ENCODE data around the gene INHBB.

INHBB gene

GRCh38 chr2:120334068-120334467 is 11.9 kb upstream of the INHBB start:
- no peaks in the 10 kb centered on the region for H3K36me3 ChIP-seq (ENCODE audit: insufficient read depth, low read length)
- no peaks in the 10 kb centered on the region for H3K4me1 ChIP-seq (ENCODE audit: insufficient read depth, low read length)
- peaks cover 52% of the 10 kb centered on the region for H3K27me3 ChIP-seq (ENCODE audit: insufficient read depth, low read length)

GRCh38 chr2:120336749-120337148 is 9.2 kb upstream of the INHBB start:
- peaks cover 37% of the 10 kb centered on the region for H3K27me3 ChIP-seq (ENCODE audit: insufficient read depth, low read length)
- H3K9me3 ChIP-seq (ENCODE audit: low read length), result peaks cover 2% of the 10 kb centered on the region
- H2AFZ ChIP-seq (ENCODE audit: low read depth, low read length), result no peak overlapping the region
- H3K4me1 ChIP-seq (ENCODE audit: insufficient read depth, low read length), result no peaks in the 10 kb centered on the region
- H3K4me3 ChIP-seq (ENCODE audit: low read length), result no peak overlapping the region
- H3K36me3 ChIP-seq (ENCODE audit: insufficient read depth, low read length), result no peaks in the 10 kb centered on the region

More at GRCh38 chr2:120334068-120334467, 11.9 kb upstream of the INHBB start:
- Histone ChIP-seq H3K9me3 (ENCODE audit: low read length) (no peaks in the 10 kb centered on the region), H2AFZ (ENCODE audit: low read depth, low read length) (no peak overlapping the region), H3K4me3 (ENCODE audit: low read length) (no peak overlapping the region)

- H3K9me3 ChIP-seq (ENCODE audit: low read length), result peaks cover 2% of the 10 kb centered on the region
- no peak overlapping the region for H2AFZ ChIP-seq (ENCODE audit: low read depth, low read length)
- no peaks in the 10 kb centered on the region for H3K4me1 ChIP-seq (ENCODE audit: insufficient read depth, low read length)
- H3K27me3 ChIP-seq (ENCODE audit: insufficient read depth, low read length), result peaks cover 46% of the 10 kb centered on the region
- H3K36me3 ChIP-seq (ENCODE audit: insufficient read depth, low read length), result no peaks in the 10 kb centered on the region
- H3K4me3 ChIP-seq (ENCODE audit: low read length), result no peak overlapping the region
Measured at GRCh38 chr2:120338015-120338414, 7.9 kb upstream of the INHBB start.

- Histone ChIP-seq H3K9me3 (ENCODE audit: low read length) (peaks cover 2% of the 10 kb centered on the region), H3K36me3 (ENCODE audit: insufficient read depth, low read length) (no peaks in the 10 kb centered on the region), H2AFZ (ENCODE audit: low read depth, low read length) (no peak overlapping the region), H3K4me3 (ENCODE audit: low read length) (no peak overlapping the region), H3K4me1 (ENCODE audit: insufficient read depth, low read length) (peaks cover 8% of the 10 kb centered on the region), H3K27me3 (ENCODE audit: insufficient read depth, low read length) (peaks cover 64% of the 10 kb centered on the region)
Measured at GRCh38 chr2:120341977-120342376, 4.0 kb upstream of the INHBB start.

- peaks cover 11% of the 10 kb centered on the region for H3K4me1 ChIP-seq (ENCODE audit: insufficient read depth, low read length)
- peaks cover 2% of the 10 kb centered on the region for H3K9me3 ChIP-seq (ENCODE audit: low read length)
- H3K4me3 ChIP-seq (ENCODE audit: low read length), result no peak overlapping the region
- no peak overlapping the region for H2AFZ ChIP-seq (ENCODE audit: low read depth, low read length)
- H3K27me3 ChIP-seq (ENCODE audit: insufficient read depth, low read length), result peaks cover 61% of the 10 kb centered on the region
- H3K36me3 ChIP-seq (ENCODE audit: insufficient read depth, low read length), result no peaks in the 10 kb centered on the region
Measured at GRCh38 chr2:120342446-120342845, 3.5 kb upstream of the INHBB start.

GRCh38 chr2:120343100-120343432 is 2.9 kb upstream of the INHBB start:
- H3K4me1 ChIP-seq (ENCODE audit: insufficient read depth, low read length), result peaks cover 17% of the 10 kb centered on the region
- H3K36me3 ChIP-seq (ENCODE audit: insufficient read depth, low read length), result no peaks in the 10 kb centered on the region
- no peak overlapping the region for H2AFZ ChIP-seq (ENCODE audit: low read depth, low read length)
- H3K27me3 ChIP-seq (ENCODE audit: insufficient read depth, low read length), result peaks cover 61% of the 10 kb centered on the region
- no peak overlapping the region for H3K4me3 ChIP-seq (ENCODE audit: low read length)
- H3K9me3 ChIP-seq (ENCODE audit: low read length), result peaks cover 2% of the 10 kb centered on the region

- Histone ChIP-seq H2AFZ (ENCODE audit: low read depth, low read length) (no peak overlapping the region), H3K4me3 (ENCODE audit: low read length) (no peak overlapping the region), H3K9me3 (ENCODE audit: low read length) (peaks cover 2% of the 10 kb centered on the region), H3K4me1 (ENCODE audit: insufficient read depth, low read length) (peaks cover 22% of the 10 kb centered on the region), H3K27me3 (ENCODE audit: insufficient read depth, low read length) (peaks cover 61% of the 10 kb centered on the region), H3K36me3 (ENCODE audit: insufficient read depth, low read length) (no peaks in the 10 kb centered on the region)
Measured at GRCh38 chr2:120343433-120344105, 2.4 kb upstream of the INHBB start.

- Histone ChIP-seq H3K4me3 (ENCODE audit: low read length) (no peak overlapping the region), H3K9me3 (ENCODE audit: low read length) (peaks cover 2% of the 10 kb centered on the region), H3K27me3 (ENCODE audit: insufficient read depth, low read length) (peaks cover 62% of the 10 kb centered on the region), H3K4me1 (ENCODE audit: insufficient read depth, low read length) (peaks cover 29% of the 10 kb centered on the region), H2AFZ (ENCODE audit: low read depth, low read length) (no peak overlapping the region), H3K36me3 (ENCODE audit: insufficient read depth, low read length) (no peaks in the 10 kb centered on the region)
Measured at GRCh38 chr2:120344214-120344975, 1.5 kb upstream of the INHBB start.

GRCh38 chr2:120344976-120345581 is 857 bp upstream of the INHBB start:
- Histone ChIP-seq H3K4me3 (ENCODE audit: low read length) (peak overlapping the region; percentile 25), H3K4me1 (ENCODE audit: insufficient read depth, low read length) (peaks cover 35% of the 10 kb centered on the region), H3K27me3 (ENCODE audit: insufficient read depth, low read length) (peaks cover 67% of the 10 kb centered on the region)

GRCh38 chr2:120345608-120346007 is 328 bp upstream of the INHBB start:
- H3K4me1 ChIP-seq (ENCODE audit: insufficient read depth, low read length), result peaks cover 39% of the 10 kb centered on the region
- no peak overlapping the region for H2AFZ ChIP-seq (ENCODE audit: low read depth, low read length)
- H3K36me3 ChIP-seq (ENCODE audit: insufficient read depth, low read length), result no peaks in the 10 kb centered on the region
- peaks cover 66% of the 10 kb centered on the region for H3K27me3 ChIP-seq (ENCODE audit: insufficient read depth, low read length)
- no peaks in the 10 kb centered on the region for H3K9me3 ChIP-seq (ENCODE audit: low read length)
- peak overlapping the region; percentile 25 for H3K4me3 ChIP-seq (ENCODE audit: low read length)

More at GRCh38 chr2:120344976-120345581, 857 bp upstream of the INHBB start:
- Histone ChIP-seq H3K9me3 (ENCODE audit: low read length) (peaks cover 2% of the 10 kb centered on the region), H2AFZ (ENCODE audit: low read depth, low read length) (no peak overlapping the region), H3K36me3 (ENCODE audit: insufficient read depth, low read length) (no peaks in the 10 kb centered on the region)

GRCh38 chr2:120346667-120347358 is 877 bp downstream of the INHBB start:
- Histone ChIP-seq H3K4me1 (ENCODE audit: insufficient read depth, low read length) (peaks cover 39% of the 10 kb centered on the region), H3K4me3 (ENCODE audit: low read length) (peak overlapping the region; percentile 32), H3K36me3 (ENCODE audit: insufficient read depth, low read length) (no peaks in the 10 kb centered on the region), H3K27me3 (ENCODE audit: insufficient read depth, low read length) (peaks cover 72% of the 10 kb centered on the region), H2AFZ (ENCODE audit: low read depth, low read length) (peak overlapping the region; percentile 10), H3K9me3 (ENCODE audit: low read length) (no peaks in the 10 kb centered on the region)

- peak overlapping the region; percentile 32 for H3K4me3 ChIP-seq (ENCODE audit: low read length)
- H2AFZ ChIP-seq (ENCODE audit: low read depth, low read length), result peak overlapping the region; percentile 10
Measured at GRCh38 chr2:120347396-120348060, 1.6 kb downstream of the INHBB start.

More at GRCh38 chr2:120347396-120348060, 1.6 kb downstream of the INHBB start:
- Histone ChIP-seq H3K4me1 (ENCODE audit: insufficient read depth, low read length) (peaks cover 39% of the 10 kb centered on the region), H3K9me3 (ENCODE audit: low read length) (no peaks in the 10 kb centered on the region), H3K36me3 (ENCODE audit: insufficient read depth, low read length) (no peaks in the 10 kb centered on the region), H3K27me3 (ENCODE audit: insufficient read depth, low read length) (peaks cover 74% of the 10 kb centered on the region)

All from neuron (in vitro differentiated cells).